ENCODE measurements around the gene FAM222A. TPM values are rescaled to one million over a fixed set of nuclear protein-coding genes. Genes with fewer than 3 reads are reported as not detected.

Gene FAM222A
- total RNA-seq, 1 donor from 2014 or later, result 7.9 TPM

- no peaks in the 10 kb centered on the region for H3K9me3 Mint-ChIP-seq
- H3K4me1 Mint-ChIP-seq (ENCODE audit: unreplicated experiment), result peaks cover 23% of the 10 kb centered on the region
- H3K27ac Mint-ChIP-seq, result no peak overlapping the region
Measured at GRCh38 chr12:109697877-109698468, 15.7 kb upstream of the FAM222A start.

GRCh38 chr12:109698820-109699219 lies 14.8 kb upstream of the FAM222A start:
- H3K9me3 Mint-ChIP-seq, result no peaks in the 10 kb centered on the region

More at GRCh38 chr12:109697877-109698468, 15.7 kb upstream of the FAM222A start:
- TF ChIP-seq CTCF (conservative IDR thresholded peaks at IDR 0.05), result no peak
- H3K36me3 Mint-ChIP-seq, result no peaks in the 10 kb centered on the region
- DNase-seq (ENCODE audit: extremely low spot score, unreplicated experiment), result no peak
- H3K4me3 Mint-ChIP-seq, result no peak overlapping the region
- peaks cover 2% of the 10 kb centered on the region for H3K27me3 Mint-ChIP-seq

GRCh38 chr12:109701064-109701463 lies 12.6 kb upstream of the FAM222A start:
- no peak for TF ChIP-seq CTCF (conservative IDR thresholded peaks at IDR 0.05)
- no peak overlapping the region for H3K4me3 Mint-ChIP-seq
- H3K9me3 Mint-ChIP-seq, result no peaks in the 10 kb centered on the region
- DNase-seq (ENCODE audit: extremely low spot score, unreplicated experiment), result no peak
- H3K36me3 Mint-ChIP-seq, result no peaks in the 10 kb centered on the region
- H3K4me1 Mint-ChIP-seq (ENCODE audit: unreplicated experiment), result peaks cover 23% of the 10 kb centered on the region
- no peak overlapping the region for H3K27ac Mint-ChIP-seq
- H3K27me3 Mint-ChIP-seq, result no peaks in the 10 kb centered on the region

More at GRCh38 chr12:109698820-109699219, 14.8 kb upstream of the FAM222A start:
- DNase-seq (ENCODE audit: extremely low spot score, unreplicated experiment), result no peak
- no peak overlapping the region for H3K4me3 Mint-ChIP-seq
- TF ChIP-seq CTCF (conservative IDR thresholded peaks at IDR 0.05), result no peak
- no peak overlapping the region for H3K27ac Mint-ChIP-seq
- H3K36me3 Mint-ChIP-seq, result no peaks in the 10 kb centered on the region
- H3K27me3 Mint-ChIP-seq, result no peaks in the 10 kb centered on the region
- peaks cover 23% of the 10 kb centered on the region for H3K4me1 Mint-ChIP-seq (ENCODE audit: unreplicated experiment)

GRCh38 chr12:109702111-109702841 lies 11.3 kb upstream of the FAM222A start:
- H3K27me3 Mint-ChIP-seq, result no peaks in the 10 kb centered on the region
- no peak overlapping the region for H3K4me3 Mint-ChIP-seq
- DNase-seq (ENCODE audit: extremely low spot score, unreplicated experiment), result no peak
- H3K36me3 Mint-ChIP-seq, result no peaks in the 10 kb centered on the region
- H3K27ac Mint-ChIP-seq, result no peak overlapping the region
- H3K4me1 Mint-ChIP-seq (ENCODE audit: unreplicated experiment), result peaks cover 24% of the 10 kb centered on the region
- no peak for TF ChIP-seq CTCF (conservative IDR thresholded peaks at IDR 0.05)
- no peaks in the 10 kb centered on the region for H3K9me3 Mint-ChIP-seq

GRCh38 chr12:109703684-109704083 lies 9.9 kb upstream of the FAM222A start:
- peaks cover 26% of the 10 kb centered on the region for H3K4me1 Mint-ChIP-seq (ENCODE audit: unreplicated experiment)
- no peaks in the 10 kb centered on the region for H3K27me3 Mint-ChIP-seq
- H3K9me3 Mint-ChIP-seq, result no peaks in the 10 kb centered on the region
- H3K4me3 Mint-ChIP-seq, result no peak overlapping the region
- TF ChIP-seq CTCF (conservative IDR thresholded peaks at IDR 0.05), result no peak
- no peak for DNase-seq (ENCODE audit: extremely low spot score, unreplicated experiment)
- no peaks in the 10 kb centered on the region for H3K36me3 Mint-ChIP-seq
- no peak overlapping the region for H3K27ac Mint-ChIP-seq

All from type B pancreatic cell (in vitro differentiated cells).